Stimulated activated CD8-positive, alpha-beta memory T cell treated with anti-CD3 and anti-CD28 coated beads, Interleukin-12 subunit alpha, Interleukin-12 subunit beta, amount 100 ng/mL, for 4 hours (primary cell): Measurements from ENCODE around the gene NRM.
"Not testable (repeated sequence)": the region's sequence is repeated elsewhere in the genome, so short reads cannot be mapped to it uniquely, and the experiment has no call there.

ENCODE experiments used
- DNase-seq: peaks from one replicate; pipeline ENCODE4 v3.0.0-alpha.2; 2020; ENCODE audit warnings: low read depth

NRM gene

GRCh38 chr6:30664994-30665767 is 25.6 kb downstream of the NRM start:
- DNase-seq = no peak

DNA sequence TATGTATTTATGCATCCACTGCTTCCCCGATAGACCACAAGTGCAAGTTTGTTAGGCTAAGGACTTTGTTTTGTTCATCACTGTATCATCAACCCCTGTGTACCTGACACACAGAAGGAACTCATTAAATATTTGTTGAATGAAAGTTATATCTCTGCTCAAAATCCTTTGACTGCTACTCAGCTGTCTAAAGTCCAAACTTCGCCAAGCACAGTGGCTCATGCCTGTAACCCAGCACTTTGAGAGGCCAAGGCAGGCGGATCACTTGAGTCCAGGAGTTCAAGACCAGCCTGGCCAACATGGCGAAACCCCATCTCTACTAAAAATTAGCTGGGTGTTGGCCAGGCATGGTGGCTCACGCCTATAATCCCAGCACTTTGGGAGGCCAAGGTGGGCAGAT is 32.9 kb downstream of the NRM start:
- not testable (repeated sequence) for DNase-seq

GRCh38 chr6:30657454-30657853 is 33.3 kb downstream of the NRM start:
- no peak for DNase-seq

DNA sequence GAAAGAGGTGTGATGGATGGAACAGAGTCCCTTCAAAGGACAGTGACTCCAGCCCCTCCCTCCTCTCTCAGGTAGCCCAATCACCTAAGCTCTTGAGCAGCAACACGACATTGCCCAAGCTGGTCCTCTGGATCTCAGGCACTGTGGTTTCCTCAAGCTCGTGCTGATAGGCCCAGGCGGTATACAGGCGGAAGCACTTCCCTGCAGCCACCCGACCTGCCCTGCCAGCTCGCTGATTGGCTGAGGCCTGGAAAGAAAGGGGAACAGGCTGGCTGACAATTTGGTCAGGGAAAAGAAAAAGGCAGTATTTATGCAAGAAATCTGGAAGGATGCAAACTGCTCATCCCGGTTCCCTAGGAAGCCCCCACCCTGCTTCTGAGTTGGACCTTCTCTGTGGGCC is 34.3 kb downstream of the NRM start:
- DNase-seq = no peak

- DNase-seq = no peak
These were observed 35.1 kb downstream of the NRM start for GRCh38 chr6:30655743-30656094.

DNA sequence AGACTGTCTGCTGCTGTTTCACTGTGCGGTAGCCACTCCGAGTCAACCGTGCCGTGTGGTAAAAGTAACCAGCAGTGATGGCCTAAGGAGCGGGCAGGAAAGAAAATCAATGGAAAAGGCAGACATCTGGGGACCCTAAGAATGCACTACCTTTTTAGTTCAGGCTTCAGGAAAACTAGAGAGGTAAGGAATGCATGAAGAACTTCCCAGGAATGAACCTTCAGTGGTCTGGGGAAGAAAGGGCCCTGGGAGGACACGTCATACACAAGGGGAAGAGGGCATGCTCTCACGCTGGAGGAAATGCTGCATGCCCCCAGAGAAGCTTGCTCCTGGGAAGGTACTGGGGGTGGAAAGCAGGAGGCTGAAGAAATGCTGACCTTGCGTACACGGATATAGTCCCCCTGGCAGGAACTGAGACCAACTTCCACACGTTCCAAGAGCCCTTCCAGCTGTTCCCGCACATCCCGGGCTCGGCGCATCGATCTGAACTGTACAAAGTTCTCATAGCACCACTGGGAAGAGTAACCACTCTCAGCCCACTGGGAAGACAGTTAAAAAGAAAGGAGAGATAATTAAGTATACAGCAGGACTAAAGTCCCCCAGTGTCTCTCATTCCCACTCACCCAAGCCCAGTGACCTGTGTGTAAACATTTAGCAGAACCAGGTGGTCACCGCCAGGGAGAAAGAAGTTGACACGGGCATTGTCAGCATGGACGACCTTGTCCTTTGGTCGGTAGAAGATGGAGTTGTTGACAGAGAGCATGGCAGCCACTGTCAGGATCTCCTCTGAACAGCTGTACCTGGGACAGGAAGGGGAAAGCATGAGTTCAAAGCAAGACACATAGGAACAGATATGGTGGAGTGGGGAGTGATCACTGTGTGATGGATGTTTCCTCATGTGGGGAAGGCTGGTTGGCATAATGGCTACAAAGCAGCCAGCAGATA is 35.7 kb downstream of the NRM start:
- DNase-seq = no peak

DNA sequence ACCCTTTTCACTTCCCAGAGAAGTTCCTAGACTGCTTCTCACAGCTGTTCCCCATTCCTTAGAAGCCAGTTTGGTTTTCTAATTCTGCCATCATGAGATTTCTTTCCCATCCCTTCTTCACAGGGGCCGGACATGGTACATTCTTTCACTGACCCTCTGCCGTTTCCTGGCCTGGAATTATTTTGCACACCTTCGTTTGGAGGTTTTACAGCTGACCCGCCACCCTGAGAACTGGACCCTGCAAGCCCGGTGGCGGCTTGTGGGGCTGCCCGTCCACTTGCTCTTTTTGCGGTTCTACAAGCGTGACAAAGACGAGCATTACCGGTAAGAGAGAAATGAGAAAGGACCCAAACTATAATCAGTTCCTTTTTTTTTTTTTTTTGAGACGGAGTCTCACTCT is 39.6 kb downstream of the NRM start:
- DNase-seq = no peak

DNA sequence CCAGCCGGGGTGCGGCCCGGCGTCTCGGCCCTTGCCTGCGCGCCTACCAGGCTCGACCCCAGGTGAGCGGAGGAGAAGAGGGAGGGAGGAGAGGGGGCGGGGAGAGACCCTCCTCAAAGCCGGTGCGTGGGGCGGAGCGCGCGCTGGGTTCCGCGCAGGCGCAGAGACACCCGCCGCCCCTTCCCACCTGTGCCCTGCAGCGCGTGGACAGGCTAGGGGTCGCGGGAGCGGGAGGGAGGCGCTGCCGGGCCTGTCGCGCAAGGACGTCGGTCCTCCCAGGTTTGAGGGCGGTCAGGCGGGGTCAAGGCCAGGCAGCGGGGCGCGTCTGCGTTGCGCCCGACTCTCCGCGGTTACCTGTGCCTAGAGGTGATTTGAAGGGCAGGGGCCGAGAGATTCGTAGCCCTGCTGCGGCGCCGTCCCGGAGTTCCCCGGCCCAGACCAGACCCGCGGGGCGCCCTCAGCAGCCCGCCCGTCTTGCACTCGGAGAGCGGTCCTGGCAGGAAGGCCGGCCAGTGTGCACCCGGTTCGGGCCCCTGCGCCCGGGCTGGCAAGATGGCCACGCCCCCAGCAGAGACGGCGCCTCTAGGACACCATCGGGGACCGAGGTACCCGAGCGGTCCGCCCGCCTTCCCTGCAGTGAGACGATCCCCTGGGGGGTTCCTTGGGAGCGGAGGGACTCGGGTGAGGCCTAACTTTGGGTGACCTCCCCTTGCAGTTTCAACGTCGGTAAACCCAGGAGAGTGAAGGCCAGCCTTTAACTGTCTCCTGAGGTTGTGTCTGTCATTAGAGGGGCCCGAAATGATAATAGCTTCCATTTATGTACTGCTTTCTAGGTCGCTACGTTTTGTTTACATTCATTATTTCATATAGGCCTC is 43.3 kb downstream of the NRM start:
- DNase-seq = peak; percentile 59

GRCh38 chr6:30646450-30647241 is 44.1 kb downstream of the NRM start, which contains the start of gene C6orf136:
TSS of gene C6orf136 (plus strand) at chr6:30647133. CDS start at chr6:30647232, 99 bp downstream.
- DNase-seq = peak; percentile 86

- no peak for DNase-seq
These were observed 44.8 kb downstream of the NRM start for GRCh38 chr6:30645989-30646388.

DNA sequence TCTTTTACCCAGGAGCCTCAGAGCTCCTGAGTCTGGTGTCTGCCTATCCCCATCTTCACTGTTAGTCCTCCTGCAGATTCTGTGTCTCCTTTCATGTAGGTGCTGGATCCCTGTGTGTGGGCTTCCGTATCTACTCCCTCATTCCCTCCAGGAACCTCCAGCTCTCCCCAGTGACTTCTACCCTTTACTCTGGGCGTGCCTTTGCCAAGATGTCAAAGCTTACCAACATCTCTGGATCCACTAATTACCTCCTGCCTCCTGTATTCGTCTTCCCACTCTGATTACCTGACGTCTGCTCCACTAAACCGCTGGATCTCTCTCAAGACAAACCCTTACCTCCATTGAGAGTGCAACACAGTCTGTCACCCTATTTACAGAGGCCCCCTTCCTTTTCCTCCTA is 46.0 kb downstream of the NRM start:
- DNase-seq = no peak

DNA sequence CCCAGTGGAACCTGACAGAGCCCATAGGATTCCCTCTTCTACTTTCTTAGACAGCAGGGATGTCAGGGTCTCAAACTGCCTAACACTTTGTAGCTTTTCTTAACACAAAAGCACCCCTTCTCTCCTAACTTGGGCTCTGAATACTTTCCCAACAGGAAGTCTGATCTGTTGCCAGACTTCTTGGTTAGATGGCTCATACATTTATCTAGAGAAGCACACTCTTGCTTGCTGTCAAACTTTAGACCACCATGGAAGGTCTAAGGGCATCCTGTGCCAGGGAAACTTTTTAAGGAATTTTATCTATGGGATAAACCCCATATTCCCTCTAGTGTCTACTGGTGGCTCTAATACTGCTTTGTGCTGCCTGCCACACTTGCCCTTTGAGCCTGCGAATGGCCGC is 47.1 kb downstream of the NRM start:
- DNase-seq = no peak

DNA sequence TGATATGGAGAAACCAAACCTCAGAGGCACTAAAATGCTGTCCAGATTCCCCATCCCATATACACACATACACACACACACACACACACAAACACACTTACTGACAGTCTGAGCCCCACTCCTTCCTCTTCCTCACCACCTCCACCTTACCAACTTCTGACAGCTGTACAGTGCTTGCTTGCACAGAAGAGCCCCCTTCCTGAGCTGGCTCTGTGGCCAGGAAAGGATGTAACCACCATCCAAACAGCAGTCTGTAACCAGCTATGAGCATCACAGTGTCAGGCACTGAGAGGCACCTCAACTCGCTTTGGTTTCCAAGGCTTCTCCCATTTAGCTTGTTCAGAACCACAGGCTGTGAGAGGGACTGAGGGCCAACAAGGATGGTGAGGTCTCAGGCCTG is 49.7 kb downstream of the NRM start:
- DNase-seq = no peak

DNA sequence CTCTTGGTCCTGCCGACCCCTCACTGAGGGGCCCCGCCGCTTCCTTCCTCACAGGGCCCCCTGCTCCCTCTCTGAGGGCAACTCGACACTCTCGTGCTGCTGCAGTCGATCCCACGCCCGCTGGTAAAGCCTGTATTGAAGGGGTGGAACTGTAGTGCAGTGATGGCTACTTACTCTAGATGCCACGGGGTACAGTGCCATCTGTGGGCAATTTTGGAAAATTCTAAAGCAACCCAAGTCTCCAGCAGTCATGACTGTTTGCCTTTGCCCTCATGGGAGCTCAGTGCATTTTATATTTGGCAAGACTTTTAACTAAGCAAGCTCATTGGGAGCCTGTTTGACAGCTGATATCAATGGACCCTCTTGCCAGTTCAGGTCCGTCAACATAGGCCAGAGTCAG is 50.3 kb downstream of the NRM start:
- no peak for DNase-seq
